ENCODE data around the gene NTN5. TPM values are rescaled to one million over a fixed set of nuclear protein-coding genes. Genes with fewer than 3 reads are reported as not detected.

NTN5 gene
- total RNA-seq, 1 donor from 2014 or later, result under 0.01 TPM

DNA sequence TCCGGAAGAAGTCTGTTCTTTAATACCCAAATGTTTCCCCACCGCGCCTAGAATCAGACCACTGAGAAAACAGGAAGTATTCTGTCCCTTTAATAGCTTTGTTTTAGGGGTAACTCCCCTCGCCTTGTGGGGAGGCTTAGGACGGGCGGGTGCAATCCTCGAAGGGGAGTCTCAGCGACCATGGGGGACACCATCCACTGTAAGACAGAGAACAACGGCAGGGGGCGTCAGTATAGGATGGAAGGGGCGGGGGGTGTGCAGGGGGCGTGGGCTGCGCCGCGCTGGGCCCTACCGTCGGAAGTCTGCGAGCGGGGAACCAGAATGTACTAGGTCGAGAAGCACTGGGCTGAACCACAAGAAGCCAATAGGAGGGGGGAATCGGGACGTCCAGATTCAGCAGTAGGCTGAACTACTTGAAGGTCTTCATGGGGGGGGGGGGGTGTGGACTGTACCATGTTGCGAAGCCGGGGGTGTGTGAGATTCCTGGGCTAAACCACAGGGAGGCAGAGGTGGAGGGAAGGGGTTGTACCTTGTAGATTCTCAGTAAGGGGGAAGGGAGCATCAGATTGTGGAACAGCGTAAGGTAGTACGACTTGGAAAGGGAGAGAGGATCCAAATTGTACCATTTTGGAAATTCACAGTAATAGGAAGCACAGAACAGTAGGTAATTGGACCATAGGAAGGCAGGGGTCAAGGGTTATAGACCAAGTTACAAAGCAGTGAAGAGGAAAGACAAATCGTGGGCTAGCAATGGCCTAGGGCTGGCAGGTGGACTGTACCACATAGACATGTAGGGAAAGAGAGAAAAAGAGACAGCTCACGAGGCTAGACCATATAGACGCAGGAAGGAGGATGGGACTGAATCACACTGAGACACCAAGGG is 34.6 kb downstream of the NTN5 start:
- no peaks in the 10 kb centered on the region for H3K27me3 ChIP-seq (ENCODE audit: control insufficient read depth in 3 of 3, insufficient read depth in 3 of 3, low read length in 3 of 3)
- no peaks in the 10 kb centered on the region for H3K9me3 ChIP-seq (ENCODE audit: control insufficient read depth in 3 of 3, low read length in 3 of 3)
- H3K36me3 ChIP-seq (ENCODE audit: control insufficient read depth in 3 of 3, insufficient read depth in 3 of 3, low read length in 3 of 3), result peaks cover 2% of the 10 kb centered on the region in 3 donors
- H3K27ac ChIP-seq (ENCODE audit: low read depth, low read length), result peak overlapping the region; percentile 100
- peak overlapping the region; percentile 87 to 99 (median 91) for H3K9ac ChIP-seq (ENCODE audit: low read depth in 1 of 3, low read length in 3 of 3)
- peak overlapping the region; percentile 78 to 90 (median 86) for H3K4me3 ChIP-seq (ENCODE audit: low read length in 3 of 3)
- peaks cover 25 to 34% (median 29%) of the 10 kb centered on the region in 3 donors for H3K4me1 ChIP-seq (ENCODE audit: control insufficient read depth in 3 of 3, insufficient read depth in 3 of 3, low read length in 3 of 3)

DNA sequence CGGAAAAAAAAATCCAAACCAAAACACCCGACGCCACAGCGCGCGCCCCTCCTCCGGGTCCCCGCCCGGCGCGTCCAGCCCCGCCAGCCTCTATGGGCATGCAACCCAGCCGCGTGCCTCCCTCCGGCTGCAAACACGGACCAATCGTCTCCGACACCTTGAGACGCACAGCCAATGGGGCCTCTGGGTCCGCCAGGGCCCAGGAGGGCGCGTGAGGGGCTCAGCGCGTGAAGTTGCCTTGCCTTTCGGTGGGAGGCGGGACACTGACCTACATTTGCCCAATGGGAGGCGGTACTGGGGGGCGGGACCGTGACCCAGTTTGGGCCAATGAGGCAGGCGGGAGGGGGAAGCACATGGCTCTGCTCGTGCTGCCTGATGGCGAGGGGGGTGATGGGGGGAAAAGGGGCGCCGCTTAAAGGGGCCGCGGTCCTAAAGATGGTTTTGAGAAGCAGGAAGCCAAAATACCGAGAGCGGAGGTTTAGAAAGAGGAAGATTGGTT is 35.3 kb downstream of the NTN5 start:
- Histone ChIP-seq H3K27ac (ENCODE audit: low read depth, low read length) (peak overlapping the region; percentile 100), H3K36me3 (ENCODE audit: control insufficient read depth in 3 of 3, insufficient read depth in 3 of 3, low read length in 3 of 3) (peaks cover 7 to 9% (median 9%) of the 10 kb centered on the region in 3 donors), H3K9me3 (ENCODE audit: control insufficient read depth in 3 of 3, low read length in 3 of 3) (no peaks in the 10 kb centered on the region), H3K9ac (ENCODE audit: low read depth in 1 of 3, low read length in 3 of 3) (peak overlapping the region; percentile 87 to 99 (median 94)), H3K27me3 (ENCODE audit: control insufficient read depth in 3 of 3, insufficient read depth in 3 of 3, low read length in 3 of 3) (no peaks in the 10 kb centered on the region), H3K4me1 (ENCODE audit: control insufficient read depth in 3 of 3, insufficient read depth in 3 of 3, low read length in 3 of 3) (peaks cover 32 to 41% (median 36%) of the 10 kb centered on the region in 3 donors), H3K4me3 (ENCODE audit: low read length in 3 of 3) (peak overlapping the region; percentile 90 to 97 (median 93))

DNA sequence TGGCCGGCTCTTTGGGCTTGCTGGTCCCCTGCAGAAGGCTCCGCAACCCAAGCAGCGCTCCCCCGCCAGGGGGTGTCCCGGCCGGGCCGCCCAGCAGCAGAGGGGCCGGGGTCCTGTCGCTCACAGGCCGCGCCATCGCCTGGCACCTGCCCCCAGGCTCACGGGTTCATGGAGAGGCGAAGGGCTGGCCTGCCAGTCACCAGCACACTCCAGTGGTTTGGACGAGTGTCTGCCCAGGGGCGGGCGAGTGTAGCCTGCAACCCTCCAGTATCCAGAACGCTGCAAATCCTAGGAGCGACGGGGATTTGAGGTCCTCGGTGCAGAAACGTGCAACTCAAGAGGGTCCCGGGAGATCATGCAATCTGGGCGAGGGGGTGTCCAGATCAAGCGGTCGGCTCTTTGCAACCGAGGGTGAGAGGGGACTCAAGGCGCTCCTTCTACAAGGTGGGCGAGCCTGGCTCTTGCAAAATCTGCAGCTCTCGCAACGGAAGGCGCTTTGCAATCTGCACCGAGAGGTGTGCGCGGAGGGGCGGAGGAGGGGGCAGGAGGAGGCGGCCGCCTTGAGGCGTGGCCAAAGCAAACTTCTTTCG is 35.9 kb downstream of the NTN5 start, which contains the start of gene DBP:
DBP (minus strand) TSS at position 521 of the 590 bp plus-strand sequence; CDS start at position 136, 385 bp downstream.
- peaks cover 35 to 46% (median 41%) of the 10 kb centered on the region in 3 donors for H3K4me1 ChIP-seq (ENCODE audit: control insufficient read depth in 3 of 3, insufficient read depth in 3 of 3, low read length in 3 of 3)
- peak within 1 kb of the TSS; percentile 87 to 99 (median 94) for H3K9ac ChIP-seq (ENCODE audit: low read depth in 1 of 3, low read length in 3 of 3)
- H3K9me3 ChIP-seq (ENCODE audit: control insufficient read depth in 3 of 3, low read length in 3 of 3), result no peaks in the 10 kb centered on the region

DNA sequence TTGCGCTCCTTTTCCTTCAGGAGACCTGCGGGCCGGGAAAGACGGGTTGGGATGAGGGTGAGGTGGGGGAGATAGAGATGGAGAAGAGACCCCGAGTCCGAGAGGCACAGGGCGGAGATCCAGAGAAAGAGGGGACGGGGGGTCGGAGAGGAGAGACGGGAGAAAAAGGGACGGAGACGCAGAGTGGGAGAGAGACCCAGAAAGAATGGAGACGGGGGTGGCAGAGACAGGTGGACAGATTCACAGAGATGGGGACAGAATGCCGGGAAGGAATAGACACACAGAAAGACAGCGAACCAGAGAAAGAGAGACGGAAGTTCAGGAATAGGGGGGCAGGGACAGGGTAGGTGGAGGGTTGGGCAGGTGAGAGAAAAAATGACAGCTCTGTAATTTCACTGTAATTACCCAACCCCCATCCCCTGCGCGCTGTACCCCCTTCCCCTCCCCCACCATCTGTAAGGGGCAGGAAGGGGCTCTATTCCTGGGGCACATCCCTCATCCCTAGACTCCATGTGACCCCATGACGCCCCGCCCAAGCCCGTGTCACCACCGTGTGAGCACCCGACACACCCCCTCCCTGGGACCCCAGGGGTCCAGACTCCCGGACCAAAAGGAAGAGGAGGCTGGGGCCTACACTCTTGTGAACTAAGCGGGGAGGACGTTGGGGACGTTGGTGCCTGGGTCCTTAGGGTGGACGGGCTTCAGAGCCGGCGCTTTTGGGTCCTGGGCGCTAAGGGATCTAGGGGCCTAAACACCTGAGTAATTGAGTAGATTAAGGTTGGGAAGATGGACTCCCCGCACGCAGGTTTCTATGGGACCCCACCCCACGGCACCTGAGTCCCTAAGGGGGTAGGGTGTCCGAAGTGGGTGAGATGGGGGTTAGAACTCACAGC is 36.6 kb downstream of the NTN5 start:
- peak overlapping the region; percentile 100 for H3K27ac ChIP-seq (ENCODE audit: low read depth, low read length)
- H3K27me3 ChIP-seq (ENCODE audit: control insufficient read depth in 3 of 3, insufficient read depth in 3 of 3, low read length in 3 of 3), result no peaks in the 10 kb centered on the region
- no peaks in the 10 kb centered on the region for H3K9me3 ChIP-seq (ENCODE audit: control insufficient read depth in 3 of 3, low read length in 3 of 3)
- H3K36me3 ChIP-seq (ENCODE audit: control insufficient read depth in 3 of 3, insufficient read depth in 3 of 3, low read length in 3 of 3), result peaks cover 9 to 17% (median 16%) of the 10 kb centered on the region in 3 donors
- H3K9ac ChIP-seq (ENCODE audit: low read depth in 1 of 3, low read length in 3 of 3), result peak overlapping the region; percentile 84 to 99 (median 94)
- H3K4me3 ChIP-seq (ENCODE audit: low read length in 3 of 3), result peak overlapping the region; percentile 90 to 97 (median 93)
- H3K4me1 ChIP-seq (ENCODE audit: control insufficient read depth in 3 of 3, insufficient read depth in 3 of 3, low read length in 3 of 3), result peaks cover 39 to 49% (median 48%) of the 10 kb centered on the region in 3 donors

More for the DNA sequence above, 35.9 kb downstream of the NTN5 start, which contains the start of gene DBP:
- Histone ChIP-seq H3K36me3 (ENCODE audit: control insufficient read depth in 3 of 3, insufficient read depth in 3 of 3, low read length in 3 of 3) (peaks cover 7 to 11% (median 9%) of the 10 kb centered on the region in 3 donors), H3K27ac (ENCODE audit: low read depth, low read length) (peak within 1 kb of the TSS; percentile 100), H3K4me3 (ENCODE audit: low read length in 3 of 3) (peak within 1 kb of the TSS; percentile 90 to 97 (median 93)), H3K27me3 (ENCODE audit: control insufficient read depth in 3 of 3, insufficient read depth in 3 of 3, low read length in 3 of 3) (no peaks in the 10 kb centered on the region)

DNA sequence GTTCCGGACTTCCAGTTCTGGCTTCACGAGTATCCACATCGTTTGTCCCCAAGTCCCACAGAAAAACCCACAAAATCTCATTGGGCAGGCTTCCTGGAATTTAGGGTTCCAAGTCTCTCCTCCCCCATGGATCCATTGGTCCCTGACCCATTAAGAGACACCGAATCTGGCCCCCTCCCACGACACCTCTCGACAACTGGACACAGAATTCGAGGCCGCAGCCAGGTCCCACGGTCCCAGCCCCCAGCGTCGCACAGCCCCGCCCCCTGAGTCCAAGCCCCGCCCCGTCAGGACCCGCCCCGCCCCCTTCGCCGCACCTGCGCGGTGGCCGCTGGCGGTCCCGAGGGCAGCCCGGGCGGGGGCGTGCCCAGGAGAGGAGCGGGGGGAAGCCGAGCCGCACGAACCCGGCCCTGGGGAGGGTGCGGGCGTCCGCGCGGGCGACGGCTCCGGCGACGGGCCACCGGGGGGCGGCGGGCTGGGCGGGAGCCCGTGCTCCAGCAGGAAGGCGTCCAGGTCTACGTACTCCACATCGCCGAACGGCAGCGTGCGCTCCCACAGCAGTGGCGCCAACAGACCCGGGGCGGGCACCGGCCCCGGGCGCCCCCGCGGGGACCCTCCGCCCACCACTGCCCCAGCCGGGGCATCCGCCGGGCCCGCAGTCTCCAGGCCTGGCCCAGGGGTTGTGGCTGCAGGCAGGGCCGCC is 37.4 kb downstream of the NTN5 start:
- peak overlapping the region; percentile 84 to 99 (median 94) for H3K9ac ChIP-seq (ENCODE audit: low read depth in 1 of 3, low read length in 3 of 3)
- peak overlapping the region; percentile 90 to 97 (median 93) for H3K4me3 ChIP-seq (ENCODE audit: low read length in 3 of 3)
- H3K36me3 ChIP-seq (ENCODE audit: control insufficient read depth in 3 of 3, insufficient read depth in 3 of 3, low read length in 3 of 3), result peaks cover 11 to 23% (median 23%) of the 10 kb centered on the region in 3 donors
- H3K27me3 ChIP-seq (ENCODE audit: control insufficient read depth in 3 of 3, insufficient read depth in 3 of 3, low read length in 3 of 3), result no peaks in the 10 kb centered on the region
- peaks cover 47 to 57% (median 56%) of the 10 kb centered on the region in 3 donors for H3K4me1 ChIP-seq (ENCODE audit: control insufficient read depth in 3 of 3, insufficient read depth in 3 of 3, low read length in 3 of 3)
- H3K9me3 ChIP-seq (ENCODE audit: control insufficient read depth in 3 of 3, low read length in 3 of 3), result no peaks in the 10 kb centered on the region
- H3K27ac ChIP-seq (ENCODE audit: low read depth, low read length), result peak overlapping the region; percentile 100

DNA sequence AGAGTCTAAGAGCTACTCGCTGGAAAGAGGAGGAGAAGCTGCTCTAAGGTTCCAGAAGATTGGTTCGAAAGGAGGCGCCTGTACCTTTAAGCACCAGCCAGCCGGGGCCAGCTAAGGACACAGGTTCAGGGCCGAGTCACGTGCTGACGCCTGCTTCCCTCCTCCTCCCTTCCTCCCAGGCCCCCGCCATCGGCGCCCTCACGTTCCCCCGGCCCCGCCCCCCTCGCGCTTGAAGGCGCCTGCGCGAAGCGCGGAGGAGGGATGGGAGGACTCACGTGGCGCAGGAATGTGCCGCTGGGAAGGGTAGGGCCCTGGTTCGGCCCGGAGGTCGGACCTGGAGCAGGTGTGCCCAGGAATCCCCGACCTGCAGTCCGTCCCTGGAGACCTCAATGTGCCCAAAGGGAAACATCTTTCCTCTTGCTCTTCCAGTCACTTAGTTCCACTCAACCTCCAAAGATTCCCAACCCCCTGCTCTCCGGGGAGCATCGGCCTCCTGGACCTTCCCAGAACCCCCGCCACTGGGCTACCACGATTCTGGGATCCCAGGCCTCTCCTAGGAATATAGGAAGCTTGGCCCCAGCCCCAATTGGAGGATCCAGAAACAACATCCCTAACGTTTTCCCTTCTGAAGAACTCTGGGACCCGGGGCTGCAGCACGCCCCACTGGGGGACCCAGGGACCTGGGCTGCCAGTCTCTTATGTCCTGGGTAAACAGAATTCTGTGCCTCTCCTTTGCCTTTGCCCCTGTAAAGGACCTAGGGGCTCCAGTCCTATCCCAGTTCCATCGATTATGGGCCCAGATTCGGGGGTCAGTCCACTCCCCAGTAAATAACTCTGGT is 38.2 kb downstream of the NTN5 start:
- Histone ChIP-seq H3K4me1 (ENCODE audit: control insufficient read depth in 3 of 3, insufficient read depth in 3 of 3, low read length in 3 of 3) (peaks cover 54 to 64% (median 63%) of the 10 kb centered on the region in 3 donors), H3K36me3 (ENCODE audit: control insufficient read depth in 3 of 3, insufficient read depth in 3 of 3, low read length in 3 of 3) (peaks cover 11 to 25% (median 25%) of the 10 kb centered on the region in 3 donors), H3K27me3 (ENCODE audit: control insufficient read depth in 3 of 3, insufficient read depth in 3 of 3, low read length in 3 of 3) (no peaks in the 10 kb centered on the region), H3K4me3 (ENCODE audit: low read length in 3 of 3) (peak overlapping the region; percentile 55 to 85 (median 80)), H3K9ac (ENCODE audit: low read depth in 1 of 3, low read length in 3 of 3) (peak overlapping the region; percentile 71 to 92 (median 82)), H3K27ac (ENCODE audit: low read depth, low read length) (peak overlapping the region; percentile 100), H3K9me3 (ENCODE audit: control insufficient read depth in 3 of 3, low read length in 3 of 3) (no peaks in the 10 kb centered on the region)

DNA sequence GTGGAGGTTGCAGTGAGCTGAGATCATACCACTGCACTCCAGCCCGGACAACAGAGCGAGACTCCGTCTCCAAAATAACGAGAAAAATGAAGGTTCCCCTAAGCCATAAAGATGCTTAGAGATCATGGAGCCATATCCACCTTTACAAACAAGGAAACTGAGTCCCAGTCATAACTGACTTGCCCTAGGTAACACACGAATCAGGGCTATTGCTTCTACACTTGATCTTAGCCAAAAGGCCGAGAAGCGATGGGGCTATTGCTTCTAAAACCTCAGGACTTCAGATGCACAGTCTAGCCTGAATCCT is 38.8 kb downstream of the NTN5 start:
- H3K9me3 ChIP-seq (ENCODE audit: control insufficient read depth in 3 of 3, low read length in 3 of 3), result no peaks in the 10 kb centered on the region
- peaks cover 56 to 65% (median 62%) of the 10 kb centered on the region in 3 donors for H3K4me1 ChIP-seq (ENCODE audit: control insufficient read depth in 3 of 3, insufficient read depth in 3 of 3, low read length in 3 of 3)
- H3K36me3 ChIP-seq (ENCODE audit: control insufficient read depth in 3 of 3, insufficient read depth in 3 of 3, low read length in 3 of 3), result peaks cover 14 to 29% (median 25%) of the 10 kb centered on the region in 3 donors
- H3K9ac ChIP-seq (ENCODE audit: low read depth in 1 of 3, low read length in 3 of 3), result peak overlapping the region; percentile 42 to 82 (median 82)
- peak overlapping the region; percentile 100 for H3K27ac ChIP-seq (ENCODE audit: low read depth, low read length)
- no peaks in the 10 kb centered on the region for H3K27me3 ChIP-seq (ENCODE audit: control insufficient read depth in 3 of 3, insufficient read depth in 3 of 3, low read length in 3 of 3)
- peak overlapping the region; percentile 55 to 85 (median 65) for H3K4me3 ChIP-seq (ENCODE audit: low read length in 3 of 3)

DNA sequence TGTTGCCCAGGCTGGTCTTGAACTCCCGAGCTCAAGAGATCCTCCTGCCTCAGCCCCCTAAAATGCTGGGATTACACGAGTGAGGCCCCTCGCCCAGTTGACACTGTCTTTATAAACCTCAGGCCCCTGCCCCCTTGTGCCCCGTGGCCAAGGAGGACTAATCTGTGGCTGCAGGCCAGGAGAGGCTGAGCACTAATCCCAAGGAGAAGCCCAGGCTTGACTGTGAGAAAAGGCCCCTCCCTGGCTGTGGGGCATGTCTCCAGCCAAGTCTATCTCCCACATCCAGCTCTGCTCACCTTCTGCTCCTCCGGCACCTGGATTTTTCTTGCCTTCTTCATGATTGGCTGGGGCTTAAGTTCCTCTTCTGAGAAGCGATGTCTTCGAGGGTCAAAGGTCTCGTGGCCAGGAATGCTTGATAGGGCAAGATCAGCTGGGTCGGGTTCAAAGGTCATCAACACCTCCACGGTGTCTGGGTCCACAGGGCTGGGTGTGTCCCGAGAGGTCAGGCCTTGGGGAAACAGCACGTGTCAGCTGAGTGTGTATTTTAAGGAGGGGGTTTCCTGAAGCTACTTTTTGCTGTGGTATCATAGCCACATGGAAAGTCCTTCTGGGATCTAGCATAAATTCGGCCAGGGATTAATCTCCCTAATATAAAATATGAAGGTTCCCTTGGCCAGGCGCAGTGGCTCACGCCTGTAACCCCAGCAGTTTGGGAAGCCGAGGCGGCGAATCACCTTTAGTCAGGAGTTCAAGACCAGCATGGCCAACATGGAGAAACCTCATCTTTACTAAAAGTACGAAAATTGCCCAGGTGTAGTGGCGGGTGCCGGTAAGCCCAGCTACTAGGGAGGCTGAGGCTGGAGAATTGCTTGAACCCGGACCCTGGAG is 39.4 kb downstream of the NTN5 start:
- H3K9me3 ChIP-seq (ENCODE audit: control insufficient read depth in 3 of 3, low read length in 3 of 3), result no peaks in the 10 kb centered on the region
- H3K36me3 ChIP-seq (ENCODE audit: control insufficient read depth in 3 of 3, insufficient read depth in 3 of 3, low read length in 3 of 3), result peaks cover 14 to 29% (median 25%) of the 10 kb centered on the region in 3 donors
- H3K9ac ChIP-seq (ENCODE audit: low read depth in 1 of 3, low read length in 3 of 3), result peak overlapping the region; percentile 42 to 82 (median 82)
- peaks cover 52 to 59% (median 56%) of the 10 kb centered on the region in 3 donors for H3K4me1 ChIP-seq (ENCODE audit: control insufficient read depth in 3 of 3, insufficient read depth in 3 of 3, low read length in 3 of 3)
- no peaks in the 10 kb centered on the region for H3K27me3 ChIP-seq (ENCODE audit: control insufficient read depth in 3 of 3, insufficient read depth in 3 of 3, low read length in 3 of 3)
- peak overlapping the region; percentile 55 to 85 (median 65) for H3K4me3 ChIP-seq (ENCODE audit: low read length in 3 of 3)
- peak overlapping the region; percentile 100 for H3K27ac ChIP-seq (ENCODE audit: low read depth, low read length)

All from skeletal muscle tissue (tissue), 4 donors.